ENCODE results near the gene LHFPL3. TPM values are rescaled to one million over a fixed set of nuclear protein-coding genes. Genes with fewer than 3 reads are reported as not detected.

The LHFPL3 gene
- total RNA-seq, 4 donors from 2014 or later: not detected

DNA sequence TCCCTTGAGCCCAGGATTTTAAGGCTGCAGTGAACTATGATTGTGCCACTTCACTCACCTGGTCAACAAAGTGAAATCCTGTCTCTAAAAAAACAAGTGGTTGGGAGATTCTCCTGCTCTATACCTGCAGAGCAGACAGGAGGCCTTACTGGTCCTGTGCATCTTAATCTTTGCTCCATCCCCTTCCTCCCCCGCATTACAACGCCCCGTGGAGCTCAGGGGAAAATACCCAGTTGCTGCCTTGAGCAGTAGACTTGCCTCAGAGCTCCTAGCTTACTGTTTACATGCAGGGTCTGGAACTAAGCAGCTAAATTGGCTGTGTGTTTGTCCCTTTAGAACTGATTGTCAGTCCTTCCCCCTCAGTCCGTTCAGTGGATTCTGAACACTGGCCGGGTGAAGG is 561.8 kb downstream of the LHFPL3 start:
- TF ChIP-seq POLR2A (IDR thresholded peaks at IDR 0.05) (no peak), CTCF (IDR thresholded peaks at IDR 0.05) (no peak)
- no peaks in the 10 kb centered on the region for H3K27me3 ChIP-seq
- H3K36me3 ChIP-seq: no peaks in the 10 kb centered on the region
- intact Hi-C loops (cut with DNase I): no loop called here
- H3K4me1 ChIP-seq: no peaks in the 10 kb centered on the region
- DNase-seq: no peak
- WGBS, 2 donors: 79 to 81% methylated on average over 5 of the region's 5 CpGs
- no peak overlapping the region for H3K4me3 ChIP-seq (replicated peaks in 1 of 3)
- no peaks in the 10 kb centered on the region for H3K9me3 ChIP-seq
- no peak overlapping the region for H3K27ac ChIP-seq

GRCh38 chr7:104891949-104892348 is 563.5 kb downstream of the LHFPL3 start:
- Histone ChIP-seq H3K27me3 (no peaks in the 10 kb centered on the region), H3K9me3 (no peaks in the 10 kb centered on the region), H3K27ac (no peak overlapping the region), H3K4me1 (no peaks in the 10 kb centered on the region), H3K4me3 (replicated peaks in 1 of 3) (no peak overlapping the region), H3K36me3 (no peaks in the 10 kb centered on the region)
- TF ChIP-seq POLR2A (IDR thresholded peaks at IDR 0.05) (no peak), CTCF (IDR thresholded peaks at IDR 0.05) (no peak)
- no peak for DNase-seq
- intact Hi-C loops (cut with DNase I): no loop called here

GRCh38 chr7:104894314-104894713 is 565.9 kb downstream of the LHFPL3 start:
- no peaks in the 10 kb centered on the region for H3K4me1 ChIP-seq
- DNase-seq: no peak
- H3K4me3 ChIP-seq (replicated peaks in 1 of 3): no peak overlapping the region
- no peaks in the 10 kb centered on the region for H3K36me3 ChIP-seq
- H3K9me3 ChIP-seq: no peaks in the 10 kb centered on the region
- 93 to 95% methylated on average over 1 of the region's 1 CpG for WGBS, 2 donors
- TF ChIP-seq POLR2A (IDR thresholded peaks at IDR 0.05) (no peak), CTCF (IDR thresholded peaks at IDR 0.05) (no peak)
- H3K27me3 ChIP-seq: no peaks in the 10 kb centered on the region
- no peak overlapping the region for H3K27ac ChIP-seq
- intact Hi-C loops (cut with DNase I): no loop called here

- no peaks in the 10 kb centered on the region for H3K36me3 ChIP-seq
- no peaks in the 10 kb centered on the region for H3K9me3 ChIP-seq
- intact Hi-C loops (cut with DNase I): no loop called here
- H3K4me3 ChIP-seq (replicated peaks in 1 of 3): no peak overlapping the region
- no peak for TF ChIP-seq POLR2A (IDR thresholded peaks at IDR 0.05)
- no peak for TF ChIP-seq CTCF (IDR thresholded peaks at IDR 0.05)
- WGBS, 2 donors: 91 to 97% methylated on average over 3 of the region's 3 CpGs
- no peaks in the 10 kb centered on the region for H3K4me1 ChIP-seq
- DNase-seq: no peak
- H3K27me3 ChIP-seq: no peaks in the 10 kb centered on the region
- H3K27ac ChIP-seq: no peak overlapping the region
Measured at GRCh38 chr7:104894726-104895521, 566.5 kb downstream of the LHFPL3 start.

- H3K4me1 ChIP-seq: peaks cover 0 to 3% of the 10 kb centered on the region in 2 donors
- no peaks in the 10 kb centered on the region for H3K9me3 ChIP-seq
- no peak overlapping the region for H3K4me3 ChIP-seq (replicated peaks in 1 of 3)
- H3K27me3 ChIP-seq: no peaks in the 10 kb centered on the region
- 89% methylated on average over 10 of the region's 10 CpGs for WGBS, 2 donors
- no peak for TF ChIP-seq CTCF (IDR thresholded peaks at IDR 0.05)
- no peak for TF ChIP-seq POLR2A (IDR thresholded peaks at IDR 0.05)
- intact Hi-C loops (cut with DNase I): no loop called here
- no peak overlapping the region for H3K27ac ChIP-seq
- no peaks in the 10 kb centered on the region for H3K36me3 ChIP-seq
- DNase-seq: no peak
Measured at GRCh38 chr7:104895522-104896236, 567.3 kb downstream of the LHFPL3 start.

Measured in thyroid gland (tissue), 4 donors.